Panc1 (cell line): ENCODE data around the gene CCDC146.

Source experiments
- CTCF ChIP-seq: fragments of 450-650 bp; IDR thresholded peaks from 2 replicates; pipeline ENCODE4 v1.5.1; 2017; ENCODE audit warnings: mild to moderate bottlenecking
- POLR2AphosphoS5 ChIP-seq: IDR thresholded peaks from 2 replicates; pipeline ENCODE4 v1.6.1; 2012; ENCODE audit warnings: mild to moderate bottlenecking, low read depth, low read length, moderate library complexity
- REST ChIP-seq, 2 experiments: IDR thresholded peaks; 2 replicates each; pipeline ENCODE4 v1.6.1; 2011 to 2012; ENCODE audit warnings: low read depth in 2 of 2, control low read depth in 1 of 2, low read length in 1 of 2, mild to moderate bottlenecking in 1 of 2, moderate library complexity in 1 of 2; ENCODE audit not compliant: insufficient read depth in 1 of 2
- SIN3A ChIP-seq: IDR thresholded peaks from 2 replicates; pipeline ENCODE4 v1.6.1; 2012; ENCODE audit warnings: low read depth, mild to moderate bottlenecking, low read length, moderate library complexity, borderline replicate concordance; ENCODE audit not compliant: insufficient read depth
- TCF7L2 ChIP-seq: IDR thresholded peaks from 2 replicates; pipeline ENCODE4 v1.6.1; 2011; ENCODE audit warnings: mild to moderate bottlenecking, low read depth, low read length, inconsistent platforms

DNA sequence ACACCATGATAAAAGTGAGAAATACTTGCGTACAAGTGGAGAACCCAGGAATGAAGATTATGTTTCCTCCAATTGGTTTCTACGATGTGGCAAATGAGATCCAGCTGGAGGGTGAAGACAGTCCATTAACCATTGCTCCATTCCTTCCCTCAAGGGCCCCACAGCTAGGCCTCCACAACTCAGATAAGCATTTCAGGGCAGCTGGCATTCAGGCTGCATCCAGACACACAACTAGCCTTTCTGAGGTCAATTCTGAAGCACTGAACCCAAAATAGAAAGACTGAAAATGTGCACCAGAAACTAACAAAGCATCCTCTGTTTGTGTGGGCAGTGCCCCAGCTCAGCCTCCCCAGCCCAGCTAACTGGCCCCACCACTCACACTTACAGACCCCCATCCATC lies 198.9 kb downstream of the CCDC146 start:
- no peak for TF ChIP-seq SIN3A
- TF ChIP-seq CTCF, result no peak
- TF ChIP-seq POLR2AphosphoS5, result no peak
- no peak for TF ChIP-seq REST (IDR thresholded peaks at IDR 0.05; ENCODE audit: insufficient read depth in 1 of 2, low read depth in 2 of 2, low read length in 1 of 2)
- no peak for TF ChIP-seq TCF7L2
